Activated CD8-positive, alpha-beta T cell treated with anti-CD3 and anti-CD28 coated beads for 36 hours (primary cell): ENCODE measurements around the gene TTLL4. TPM values are rescaled to one million over a fixed set of nuclear protein-coding genes. Genes with fewer than 3 reads are reported as not detected.

ENCODE experiments used
- ATAC-seq: fragments of 200-7000 bp; cut with Tn5 transposase; one replicate; pipeline ENCODE4 v1.10.0; 2021; ENCODE audit warnings: mild to moderate bottlenecking, moderate library complexity
- CTCF ChIA-PET: fragments of 350-600 bp; sonication (Branson Sonifier 250); formaldehyde crosslinking; loops from one replicate; lab custom pipeline; 2021; ENCODE audit warnings: antibody characterized with exemption; lab: Charles Lee
- POLR2A ChIA-PET: fragments of 350-600 bp; sonication (Branson Sonifier 250); formaldehyde crosslinking; loops from one replicate; lab custom pipeline; 2021; ENCODE audit warnings: antibody characterized with exemption; lab: Charles Lee
- DNase-seq: peaks from one replicate; pipeline ENCODE4 v3.0.0-alpha.2; 2020
- H3K27ac Mint-ChIP-seq: one replicate; pipeline ENCODE4 v1.8.0; 2021; ENCODE audit warnings: mild to moderate bottlenecking, mixed read lengths
- H3K27me3 Mint-ChIP-seq: one replicate; pipeline ENCODE4 v1.8.0; 2021; ENCODE audit warnings: mixed read lengths
- H3K36me3 Mint-ChIP-seq: one replicate; pipeline ENCODE4 v1.8.0; 2021; ENCODE audit warnings: low read depth, mixed read lengths
- H3K4me1 Mint-ChIP-seq: one replicate; pipeline ENCODE4 v1.8.0; 2021; ENCODE audit warnings: low read depth, mixed read lengths
- H3K4me3 Mint-ChIP-seq: one replicate; pipeline ENCODE4 v1.8.0; 2021; ENCODE audit warnings: mild to moderate bottlenecking, moderate library complexity, mixed read lengths
- H3K9me3 Mint-ChIP-seq: one replicate; pipeline ENCODE4 v1.8.0; 2021; ENCODE audit warnings: mixed read lengths
- intact Hi-C: fragments of 100-400 bp; cut with micrococcal nuclease; formaldehyde crosslinking; loops from one replicate; pipeline ENCODE4 v1.10.0; 2022
- total RNA-seq, 2 experiments: library from RNA; stranded (reverse); gene quantifications; one replicate each; pipeline ENCODE4 v1.2.3, GENCODE V29; 2021
- TF ChIP-seq, protein P1 (sequence below): fragments of 200-600 bp; IDR thresholded peaks from one replicate; pipeline ENCODE4 v1.8.0; 2022; ENCODE audit warnings: antibody characterized with exemption, mild to moderate bottlenecking

TTLL4 gene
- total RNA-seq, 2 experiments from 2014 or later: 32.2 to 36.6 TPM

DNA sequence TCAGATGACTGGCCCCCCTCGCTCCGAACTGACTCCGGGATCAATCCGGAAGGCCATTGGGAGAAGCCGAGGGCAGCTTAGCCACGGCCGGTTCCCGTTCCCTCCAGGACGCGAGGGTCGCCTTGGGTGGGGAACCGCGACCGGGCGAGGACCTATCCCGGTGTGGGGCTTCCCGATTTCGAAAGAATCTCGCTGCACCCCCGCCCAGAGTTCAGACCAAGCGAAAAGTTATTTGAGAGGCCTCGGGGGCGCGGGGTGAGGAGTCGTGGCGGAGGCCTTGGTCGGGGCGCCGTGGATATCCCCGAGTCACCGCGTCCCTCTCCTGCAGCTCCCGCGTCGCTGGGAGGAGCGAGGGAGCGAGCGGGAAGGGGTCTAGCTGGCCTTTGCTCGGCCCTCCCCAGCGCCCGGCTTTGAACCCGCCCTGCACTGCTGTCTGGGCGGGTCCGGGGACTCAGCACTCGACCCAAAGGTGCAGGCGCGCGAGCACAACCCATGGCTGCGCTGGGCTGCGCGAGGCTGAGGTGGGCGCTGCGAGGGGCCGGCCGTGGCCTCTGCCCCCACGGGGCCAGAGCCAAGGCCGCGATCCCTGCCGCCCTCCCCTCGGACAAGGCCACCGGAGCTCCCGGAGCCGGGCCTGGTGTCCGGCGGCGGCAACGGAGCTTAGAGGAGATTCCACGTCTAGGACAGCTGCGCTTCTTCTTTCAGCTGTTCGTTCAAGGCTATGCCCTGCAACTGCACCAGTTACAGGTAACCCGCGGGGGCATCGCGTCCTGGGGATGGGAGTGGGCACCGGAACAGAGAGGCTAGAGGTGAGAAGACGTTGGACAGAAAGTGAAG, 71.3 kb downstream of the TTLL4 start, which contains the start of gene CYP27A1:
Gene CYP27A1, plus strand, starts transcription at position 457 of the 837 bp plus-strand sequence. Its CDS starts 36 bp downstream, at position 493.
- TF ChIP-seq, protein P1, sequence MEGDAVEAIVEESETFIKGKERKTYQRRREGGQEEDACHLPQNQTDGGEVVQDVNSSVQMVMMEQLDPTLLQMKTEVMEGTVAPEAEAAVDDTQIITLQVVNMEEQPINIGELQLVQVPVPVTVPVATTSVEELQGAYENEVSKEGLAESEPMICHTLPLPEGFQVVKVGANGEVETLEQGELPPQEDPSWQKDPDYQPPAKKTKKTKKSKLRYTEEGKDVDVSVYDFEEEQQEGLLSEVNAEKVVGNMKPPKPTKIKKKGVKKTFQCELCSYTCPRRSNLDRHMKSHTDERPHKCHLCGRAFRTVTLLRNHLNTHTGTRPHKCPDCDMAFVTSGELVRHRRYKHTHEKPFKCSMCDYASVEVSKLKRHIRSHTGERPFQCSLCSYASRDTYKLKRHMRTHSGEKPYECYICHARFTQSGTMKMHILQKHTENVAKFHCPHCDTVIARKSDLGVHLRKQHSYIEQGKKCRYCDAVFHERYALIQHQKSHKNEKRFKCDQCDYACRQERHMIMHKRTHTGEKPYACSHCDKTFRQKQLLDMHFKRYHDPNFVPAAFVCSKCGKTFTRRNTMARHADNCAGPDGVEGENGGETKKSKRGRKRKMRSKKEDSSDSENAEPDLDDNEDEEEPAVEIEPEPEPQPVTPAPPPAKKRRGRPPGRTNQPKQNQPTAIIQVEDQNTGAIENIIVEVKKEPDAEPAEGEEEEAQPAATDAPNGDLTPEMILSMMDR: no peak
- intact Hi-C loops: no loop called here

DNA sequence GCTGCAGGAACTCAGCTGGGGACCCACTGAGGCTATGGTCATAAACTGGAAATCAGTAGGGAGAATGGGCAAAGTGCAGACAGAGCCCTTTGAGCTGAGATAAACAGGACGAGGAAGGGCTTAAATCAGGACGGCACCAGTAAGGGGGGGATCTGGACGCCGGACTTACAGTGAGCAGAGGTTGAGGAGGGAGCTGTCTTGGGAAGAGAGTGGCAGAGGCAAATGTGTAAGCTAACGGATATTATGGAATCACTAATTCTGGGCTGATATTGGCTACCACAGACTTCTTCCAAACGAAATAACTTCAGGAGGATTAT, 71.9 kb downstream of the TTLL4 start:
- H3K36me3 Mint-ChIP-seq: peaks cover 2% of the 10 kb centered on the region
- TF ChIP-seq, protein P1: no peak
- no peak for ATAC-seq
- peaks cover 46% of the 10 kb centered on the region for H3K27me3 Mint-ChIP-seq
- peaks cover 5% of the 10 kb centered on the region for H3K4me1 Mint-ChIP-seq
- H3K9me3 Mint-ChIP-seq: peaks cover 6% of the 10 kb centered on the region
- POLR2A ChIA-PET: no interaction called here
- CTCF ChIA-PET: no interaction called here
- intact Hi-C loops: no loop called here
- no peak overlapping the region for H3K27ac Mint-ChIP-seq
- no peak for DNase-seq
- no peak overlapping the region for H3K4me3 Mint-ChIP-seq

More for the DNA sequence above, 71.3 kb downstream of the TTLL4 start, which contains the start of gene CYP27A1:
- POLR2A ChIA-PET: interaction anchor here (0.9 kb wide), 1 partner anchor 32 kb away, joined by 3 read pairs; no protein-coding TSS in a partner anchor
- Mint-ChIP-seq H3K27ac (no peak within 1 kb of the TSS), H3K4me1 (peaks cover 5% of the 10 kb centered on the region), H3K4me3 (no peak within 1 kb of the TSS), H3K36me3 (peaks cover 6% of the 10 kb centered on the region), H3K27me3 (peaks cover 42% of the 10 kb centered on the region), H3K9me3 (peaks cover 11% of the 10 kb centered on the region)
- ATAC-seq (no peak), DNase-seq (peak; percentile 3)
- CTCF ChIA-PET: no interaction called here

DNA sequence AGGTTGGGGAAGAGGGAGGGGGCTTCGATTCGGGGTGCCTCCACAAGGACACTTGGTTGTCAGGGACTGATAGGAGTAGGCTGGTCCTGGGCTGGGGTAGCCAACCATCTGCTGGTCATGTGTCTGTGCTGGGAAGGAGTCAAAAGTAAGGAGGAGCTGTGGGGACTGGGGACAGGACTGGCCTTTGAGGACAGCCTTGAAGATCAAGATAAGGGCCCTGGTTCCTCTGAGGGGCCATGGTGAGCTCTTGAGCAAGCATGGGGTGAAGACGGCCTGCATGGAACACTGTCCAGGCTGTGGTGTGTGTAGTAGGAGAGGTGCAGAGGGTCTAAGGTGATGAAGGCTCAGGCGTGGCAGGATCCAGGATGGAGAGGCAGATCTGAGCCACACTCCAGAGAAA, 73.1 kb downstream of the TTLL4 start:
- intact Hi-C loops: no loop called here
- POLR2A ChIA-PET: no interaction called here
- ATAC-seq (no peak), DNase-seq (no peak)
- CTCF ChIA-PET: interaction anchor here (0.9 kb wide), 1 partner anchor 64 kb away, joined by 3 read pairs; no protein-coding TSS in a partner anchor
- TF ChIP-seq, protein P1: no peak
- Mint-ChIP-seq H3K4me3 (no peak overlapping the region), H3K27me3 (peaks cover 44% of the 10 kb centered on the region), H3K27ac (no peak overlapping the region), H3K36me3 (no peaks in the 10 kb centered on the region), H3K9me3 (peaks cover 2% of the 10 kb centered on the region), H3K4me1 (peaks cover 5% of the 10 kb centered on the region)

GRCh38 chr2:218785103-218785502, 74.5 kb downstream of the TTLL4 start:
- DNase-seq: no peak
- H3K27me3 Mint-ChIP-seq: peaks cover 41% of the 10 kb centered on the region
- ChIA-PET POLR2A (no interaction called here), CTCF (interaction anchor here (1.0 kb wide), 1 partner anchor 67 kb away, joined by 3 read pairs; no protein-coding TSS in a partner anchor)
- H3K9me3 Mint-ChIP-seq: no peaks in the 10 kb centered on the region
- no peak for ATAC-seq
- TF ChIP-seq, protein P1: no peak
- H3K36me3 Mint-ChIP-seq: no peaks in the 10 kb centered on the region
- H3K4me1 Mint-ChIP-seq: peaks cover 5% of the 10 kb centered on the region
- intact Hi-C loops: no loop called here
- no peak overlapping the region for H3K27ac Mint-ChIP-seq
- H3K4me3 Mint-ChIP-seq: no peak overlapping the region

DNA sequence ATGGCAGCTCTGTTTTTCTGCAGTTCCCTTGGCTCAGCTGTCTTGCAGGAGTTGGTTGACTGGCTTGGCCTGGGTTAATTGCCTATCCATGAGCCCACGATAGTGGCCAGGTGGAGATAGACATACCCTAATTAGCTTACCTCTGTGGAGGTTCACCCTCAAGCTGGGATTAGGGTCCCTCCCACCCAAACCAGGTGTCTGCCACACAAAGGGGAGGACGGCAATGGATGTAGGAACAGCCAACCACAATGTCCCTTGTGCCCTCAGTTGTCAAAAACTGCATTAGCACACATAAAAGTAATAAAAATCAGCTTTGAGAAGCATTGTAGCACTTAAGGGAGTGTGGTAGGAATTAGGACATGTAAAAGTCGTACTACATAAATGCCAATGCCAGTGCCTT, 75.5 kb downstream of the TTLL4 start:
- peaks cover 35% of the 10 kb centered on the region for H3K27me3 Mint-ChIP-seq

More for the DNA sequence above, 75.5 kb downstream of the TTLL4 start:
- intact Hi-C loops: no loop called here
- DNase-seq (no peak), ATAC-seq (no peak)
- TF ChIP-seq, protein P1: no peak
- H3K9me3 Mint-ChIP-seq: no peaks in the 10 kb centered on the region
- H3K4me3 Mint-ChIP-seq: no peak overlapping the region
- no peak overlapping the region for H3K27ac Mint-ChIP-seq
- ChIA-PET CTCF (interaction anchor here (0.7 to 1.7 kb wide), 4 partner anchors 27 to 244 kb away, joined by 3 to 7 read pairs (median 4); no protein-coding TSS in a partner anchor), POLR2A (interaction anchor here (1.0 kb wide), 1 partner anchor 74 kb away, joined by 3 read pairs; the partner anchor contains the start of gene WNT6)
- peaks cover 5% of the 10 kb centered on the region for H3K4me1 Mint-ChIP-seq
- H3K36me3 Mint-ChIP-seq: no peaks in the 10 kb centered on the region
